Activated CD8-positive, alpha-beta memory T cell treated with anti-CD3 and anti-CD28 coated beads, Interleukin-2, amount 50 U/mL, for 24 hours (primary cell): ENCODE data around the gene NAIF1.
"Not testable (repeated sequence)": the region's sequence is repeated elsewhere in the genome, so short reads cannot be mapped to it uniquely, and the experiment has no call there.

ENCODE experiments used
- DNase-seq: peaks from one replicate; pipeline ENCODE4 v3.0.0-alpha.2; 2020; ENCODE audit errors: extremely low read depth

Gene NAIF1

GRCh38 chr9:128033609-128034008 is 33.5 kb downstream of the NAIF1 start:
- no peak for DNase-seq

GRCh38 chr9:128027705-128028104 is 39.4 kb downstream of the NAIF1 start:
- DNase-seq, result no peak

- DNase-seq, result no peak
These were observed 40.2 kb downstream of the NAIF1 start for GRCh38 chr9:128026773-128027541.

GRCh38 chr9:128026255-128026772 is 40.8 kb downstream of the NAIF1 start:
- DNase-seq, result no peak

GRCh38 chr9:128025736-128026135 is 41.4 kb downstream of the NAIF1 start:
- DNase-seq, result no peak

GRCh38 chr9:128024761-128025308 is 42.3 kb downstream of the NAIF1 start:
- no peak for DNase-seq

GRCh38 chr9:128023671-128024070 is 43.4 kb downstream of the NAIF1 start:
- DNase-seq, result not testable (repeated sequence)

- DNase-seq, result no peak
These were observed 44.2 kb downstream of the NAIF1 start for GRCh38 chr9:128022886-128023285.

- DNase-seq, result no peak
These were observed 46.0 kb downstream of the NAIF1 start for GRCh38 chr9:128021098-128021497.

GRCh38 chr9:128020692-128021091 is 46.4 kb downstream of the NAIF1 start:
- DNase-seq, result no peak

GRCh38 chr9:128015696-128016095 is 51.4 kb downstream of the NAIF1 start:
- no peak for DNase-seq
